Measurements from ENCODE around the gene RFX8.

DNA sequence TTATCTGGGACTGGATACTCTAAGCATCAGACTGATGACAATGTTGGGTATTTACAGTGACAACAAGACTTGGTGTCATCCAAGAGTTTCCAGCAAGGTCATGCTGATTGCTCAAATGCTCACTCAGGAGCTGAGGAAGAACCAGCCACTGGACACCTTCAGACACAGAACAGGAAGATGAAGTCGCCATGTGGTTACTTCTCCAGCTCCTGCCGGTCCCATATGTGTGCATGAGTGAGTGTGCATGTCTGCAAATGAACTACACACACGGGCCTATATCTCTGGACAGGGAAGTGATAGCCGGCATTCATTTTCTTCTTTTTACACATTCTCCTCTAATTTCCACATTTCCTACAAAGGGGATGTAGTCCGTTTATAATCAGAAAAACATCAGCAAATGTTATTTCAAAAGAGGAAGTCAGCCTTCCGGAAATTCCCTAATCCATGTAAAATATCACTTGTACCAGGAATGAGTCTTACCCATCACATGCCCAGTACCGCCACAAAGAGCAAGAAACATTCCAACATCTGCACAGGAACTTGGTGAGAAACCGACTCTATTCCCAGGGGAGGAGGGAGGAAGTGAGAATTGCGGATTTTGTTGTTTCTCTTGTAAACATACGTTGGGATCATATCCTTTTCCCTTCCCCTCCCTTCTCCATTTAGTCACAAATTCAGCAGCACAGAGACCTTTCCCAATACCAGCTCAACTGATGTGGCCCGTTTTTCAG lies 10.8 kb downstream of the RFX8 start:
- TF ChIP-seq POLR2A (IDR thresholded peaks at IDR 0.05; ENCODE audit: low read depth, low read length) (no peak), POLR2AphosphoS5 (IDR thresholded peaks at IDR 0.05; ENCODE audit: low read depth, low read length) (no peak), TAF1 (IDR thresholded peaks at IDR 0.05; ENCODE audit: low read depth, low read length) (no peak)

Data from GM12891 (cell line).